Kidney epithelial cell (primary cell): ENCODE results near the gene STPG1. TPM values are rescaled to one million over a fixed set of nuclear protein-coding genes. Genes with fewer than 3 reads are reported as not detected.

Source experiments
- DNase-seq: peaks from one replicate; pipeline ENCODE4 v3.0.0-alpha.2; 2010; ENCODE audit warnings: low read depth
- H3K27me3 ChIP-seq: 2 replicates; pipeline ENCODE4 v1.6.0; 2011; ENCODE audit warnings: low read length; ENCODE audit not compliant: control insufficient read depth, insufficient read depth
- H3K36me3 ChIP-seq: 2 replicates; pipeline ENCODE4 v1.5.1; 2011; ENCODE audit warnings: low read length; ENCODE audit not compliant: control insufficient read depth, insufficient read depth
- H3K4me3 ChIP-seq: 2 replicates; pipeline ENCODE4 v1.5.1; 2011; ENCODE audit warnings: low read depth, mild to moderate bottlenecking, control low read depth, low read length
- total RNA-seq: library from RNA; depleted of rRNA; stranded (reverse); fragments of >200 nt; gene quantifications from 2 replicates; pipeline ENCODE4 v1.2.3, GENCODE V29; 2015
- TF ChIP-seq, protein P1 (sequence below): IDR thresholded peaks from 2 replicates; pipeline ENCODE4 v1.5.1; 2011; ENCODE audit warnings: mild to moderate bottlenecking, moderate library complexity, low read length, control low read depth, inconsistent platforms; ENCODE audit not compliant: insufficient read depth, poor library complexity, severe bottlenecking

Gene STPG1
- total RNA-seq, 1 donor from 2014 or later: 7.5 TPM

DNA sequence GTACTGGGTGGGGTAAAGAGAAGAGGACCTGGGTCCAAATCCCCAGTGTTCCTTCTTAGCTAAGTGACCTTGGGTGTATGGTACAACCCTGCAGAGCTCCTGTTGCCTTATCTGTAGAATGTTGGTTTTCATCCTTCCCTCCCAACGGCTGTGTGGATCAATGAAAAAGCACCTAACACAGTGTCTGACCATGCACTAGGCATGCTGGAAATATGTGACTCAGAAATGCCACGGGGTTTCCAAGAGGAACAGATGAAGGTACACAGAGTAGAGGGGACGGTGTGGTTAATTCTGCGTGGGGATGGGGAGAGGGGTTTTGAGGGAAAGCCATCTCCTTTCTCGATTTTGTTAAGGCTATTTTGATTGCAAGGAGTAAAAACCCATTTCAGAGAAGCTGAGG lies 10.6 kb upstream of the STPG1 start:
- DNase-seq: no peak
- TF ChIP-seq, protein P1, sequence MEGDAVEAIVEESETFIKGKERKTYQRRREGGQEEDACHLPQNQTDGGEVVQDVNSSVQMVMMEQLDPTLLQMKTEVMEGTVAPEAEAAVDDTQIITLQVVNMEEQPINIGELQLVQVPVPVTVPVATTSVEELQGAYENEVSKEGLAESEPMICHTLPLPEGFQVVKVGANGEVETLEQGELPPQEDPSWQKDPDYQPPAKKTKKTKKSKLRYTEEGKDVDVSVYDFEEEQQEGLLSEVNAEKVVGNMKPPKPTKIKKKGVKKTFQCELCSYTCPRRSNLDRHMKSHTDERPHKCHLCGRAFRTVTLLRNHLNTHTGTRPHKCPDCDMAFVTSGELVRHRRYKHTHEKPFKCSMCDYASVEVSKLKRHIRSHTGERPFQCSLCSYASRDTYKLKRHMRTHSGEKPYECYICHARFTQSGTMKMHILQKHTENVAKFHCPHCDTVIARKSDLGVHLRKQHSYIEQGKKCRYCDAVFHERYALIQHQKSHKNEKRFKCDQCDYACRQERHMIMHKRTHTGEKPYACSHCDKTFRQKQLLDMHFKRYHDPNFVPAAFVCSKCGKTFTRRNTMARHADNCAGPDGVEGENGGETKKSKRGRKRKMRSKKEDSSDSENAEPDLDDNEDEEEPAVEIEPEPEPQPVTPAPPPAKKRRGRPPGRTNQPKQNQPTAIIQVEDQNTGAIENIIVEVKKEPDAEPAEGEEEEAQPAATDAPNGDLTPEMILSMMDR: no peak

GRCh38 chr1:24421502-24421901 lies 7.9 kb upstream of the STPG1 start:
- Histone ChIP-seq H3K36me3 (no peaks in the 10 kb centered on the region), H3K27me3 (no peaks in the 10 kb centered on the region), H3K4me3 (no peak overlapping the region)
- DNase-seq: no peak
- TF ChIP-seq, protein P1: no peak

More for the DNA sequence above, 10.6 kb upstream of the STPG1 start:
- H3K27me3 ChIP-seq: no peaks in the 10 kb centered on the region
- no peak overlapping the region for H3K4me3 ChIP-seq
- no peaks in the 10 kb centered on the region for H3K36me3 ChIP-seq

DNA sequence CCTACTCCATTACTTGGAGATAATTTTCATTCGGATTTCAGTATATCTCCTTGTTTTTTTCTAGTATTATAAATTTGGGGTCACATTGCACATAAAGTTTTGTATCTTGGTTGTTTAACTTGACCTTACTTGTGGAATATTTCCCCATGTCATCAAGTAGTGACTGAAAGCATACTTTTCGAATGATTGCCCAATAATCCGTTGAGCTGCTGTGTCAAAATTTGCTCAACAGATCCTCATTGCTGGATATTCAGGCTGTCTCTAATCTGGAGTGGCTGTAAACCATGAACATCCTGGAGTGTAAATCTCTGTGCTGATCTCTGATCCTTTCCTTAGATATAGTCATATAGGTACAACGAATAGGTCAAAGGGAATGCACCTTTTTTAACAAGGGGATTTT lies 7.0 kb upstream of the STPG1 start:
- Histone ChIP-seq H3K36me3 (no peaks in the 10 kb centered on the region), H3K4me3 (no peak overlapping the region)

GRCh38 chr1:24418898-24419628 lies 5.5 kb upstream of the STPG1 start:
- H3K36me3 ChIP-seq: no peaks in the 10 kb centered on the region
- H3K27me3 ChIP-seq: no peaks in the 10 kb centered on the region
- H3K4me3 ChIP-seq: no peak overlapping the region
- no peak for DNase-seq
- TF ChIP-seq, protein P1: no peak

More for the DNA sequence above, 7.0 kb upstream of the STPG1 start:
- no peak for DNase-seq
- H3K27me3 ChIP-seq: no peaks in the 10 kb centered on the region
- TF ChIP-seq, protein P1: no peak

GRCh38 chr1:24417681-24418080 lies 4.1 kb upstream of the STPG1 start:
- DNase-seq: no peak
- Histone ChIP-seq H3K36me3 (no peaks in the 10 kb centered on the region), H3K27me3 (no peaks in the 10 kb centered on the region), H3K4me3 (no peak overlapping the region)
- TF ChIP-seq, protein P1: no peak

DNA sequence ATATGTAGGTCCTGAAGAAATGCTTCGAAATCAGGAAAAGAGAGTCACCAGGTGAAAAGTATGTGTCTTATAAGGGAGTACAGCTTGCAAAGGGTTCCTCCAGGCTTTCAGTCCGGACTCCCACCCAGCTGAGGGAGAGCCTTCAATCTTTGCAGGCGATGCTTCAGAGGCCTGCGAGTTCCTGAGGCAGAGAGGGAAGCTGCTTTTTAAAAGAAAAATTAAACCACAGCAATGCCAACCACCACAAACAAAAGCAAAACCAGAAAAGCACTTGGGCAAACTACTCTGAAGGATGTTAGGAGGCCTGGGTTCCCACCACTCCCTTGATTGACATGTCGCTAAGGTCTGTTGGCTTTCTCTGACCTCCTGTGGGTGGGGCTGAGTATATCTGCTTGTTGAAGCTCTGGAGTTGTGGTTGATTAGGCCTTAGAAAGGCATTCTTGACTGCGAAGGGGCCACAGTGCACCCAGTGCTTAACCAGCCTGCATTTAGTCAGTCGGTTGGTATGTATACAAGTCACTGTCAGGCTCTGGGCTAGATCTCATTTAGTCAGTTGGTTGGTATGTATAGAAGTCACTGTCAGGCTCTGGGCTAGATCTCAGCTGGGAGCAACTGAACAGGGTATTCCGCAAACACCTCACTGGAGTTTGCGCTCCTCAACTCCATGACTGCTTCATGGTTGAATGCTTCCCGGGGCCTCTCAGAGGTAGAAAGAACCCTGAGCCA lies 3.2 kb upstream of the STPG1 start:
- DNase-seq: peak; percentile 91
- TF ChIP-seq, protein P1: no peak

More for the DNA sequence above, 3.2 kb upstream of the STPG1 start:
- Histone ChIP-seq H3K27me3 (no peaks in the 10 kb centered on the region), H3K4me3 (peak overlapping the region; percentile 57), H3K36me3 (no peaks in the 10 kb centered on the region)
